Retina (tissue), 1 donor: ENCODE data around the gene SLC39A13.

Experiments used
- DNase-seq: peaks from one replicate; pipeline ENCODE4 v3.0.0-alpha.2; 2016

The SLC39A13 gene

DNA sequence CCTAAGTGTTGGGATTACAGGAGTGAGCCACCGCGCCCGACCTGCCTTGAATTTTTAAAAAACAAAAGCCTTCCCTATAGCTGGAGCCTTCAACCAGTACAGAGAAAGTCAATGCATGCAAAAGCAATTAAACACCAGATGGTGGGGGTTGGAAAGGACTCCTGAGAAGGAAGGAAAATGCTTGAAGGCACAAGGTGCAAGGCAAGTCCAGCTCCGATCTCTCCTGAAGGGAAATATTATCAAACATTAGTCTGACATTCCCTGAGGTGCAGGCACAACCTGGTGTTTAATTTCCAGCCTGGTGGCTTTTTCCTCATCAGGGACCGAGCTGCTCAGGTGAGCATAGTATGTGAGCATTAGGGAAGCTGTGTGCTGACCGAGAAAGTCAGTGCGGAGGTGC, 53.5 kb downstream of the SLC39A13 start:
- no peak for DNase-seq

DNA sequence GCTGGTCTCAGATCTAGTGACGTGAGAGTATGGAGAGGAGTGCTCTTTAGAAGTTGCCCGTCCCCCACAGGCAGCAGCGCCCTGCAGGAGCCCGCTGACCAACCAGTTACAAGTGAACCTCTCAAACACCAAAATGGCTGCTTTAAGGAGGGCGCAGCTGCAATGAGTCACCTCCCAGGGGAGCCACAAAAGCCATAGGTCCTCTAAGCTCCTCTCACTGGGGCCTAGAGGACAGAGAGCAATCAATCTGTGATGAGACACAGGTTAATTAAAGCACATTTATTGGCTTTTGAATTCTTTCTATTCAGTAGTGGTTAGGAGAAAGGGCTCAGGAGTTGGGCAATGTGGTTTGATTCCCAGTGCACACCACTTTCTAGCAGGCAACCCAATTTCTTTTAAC, 56.1 kb downstream of the SLC39A13 start:
- peak; percentile 47 for DNase-seq
